ENCODE data around the gene KSR1.

DNA sequence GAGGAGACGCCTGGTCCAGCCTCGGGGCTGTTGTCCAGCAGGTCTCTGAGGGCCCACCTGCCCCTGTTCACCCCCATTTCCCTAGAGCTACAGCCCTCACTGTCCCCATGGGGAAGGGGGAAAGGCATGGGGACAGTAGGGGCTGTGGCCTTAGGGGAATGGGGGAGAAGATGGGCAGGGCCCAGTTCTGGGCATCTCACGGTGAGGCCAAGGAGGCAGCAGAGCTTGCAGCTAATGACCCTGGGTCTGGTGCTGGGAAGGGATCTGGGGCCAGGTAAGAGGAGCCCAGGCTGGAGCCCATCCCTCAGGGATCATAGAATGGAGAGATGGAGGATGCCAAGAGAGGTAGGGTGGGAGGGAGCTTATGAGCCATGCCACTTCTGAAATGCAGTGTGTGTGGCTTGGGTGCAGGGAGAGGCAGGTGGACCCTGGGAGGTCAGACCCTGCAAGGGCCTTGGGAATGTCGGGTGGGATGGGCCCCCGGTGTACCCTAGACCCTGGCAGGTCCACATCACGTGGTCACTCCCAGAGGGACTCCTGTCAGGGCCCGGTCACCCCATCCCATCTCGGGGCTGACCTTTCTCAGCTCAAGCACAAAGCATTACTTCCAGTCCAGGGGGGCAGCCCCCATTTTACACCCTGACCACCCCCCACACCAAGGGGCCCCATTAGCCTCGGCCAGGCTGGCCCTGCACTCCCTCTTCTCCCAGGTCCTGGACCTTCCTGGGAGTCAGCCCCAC lies 35.9 kb upstream of the KSR1 start:
- TF ChIP-seq, protein P1, sequence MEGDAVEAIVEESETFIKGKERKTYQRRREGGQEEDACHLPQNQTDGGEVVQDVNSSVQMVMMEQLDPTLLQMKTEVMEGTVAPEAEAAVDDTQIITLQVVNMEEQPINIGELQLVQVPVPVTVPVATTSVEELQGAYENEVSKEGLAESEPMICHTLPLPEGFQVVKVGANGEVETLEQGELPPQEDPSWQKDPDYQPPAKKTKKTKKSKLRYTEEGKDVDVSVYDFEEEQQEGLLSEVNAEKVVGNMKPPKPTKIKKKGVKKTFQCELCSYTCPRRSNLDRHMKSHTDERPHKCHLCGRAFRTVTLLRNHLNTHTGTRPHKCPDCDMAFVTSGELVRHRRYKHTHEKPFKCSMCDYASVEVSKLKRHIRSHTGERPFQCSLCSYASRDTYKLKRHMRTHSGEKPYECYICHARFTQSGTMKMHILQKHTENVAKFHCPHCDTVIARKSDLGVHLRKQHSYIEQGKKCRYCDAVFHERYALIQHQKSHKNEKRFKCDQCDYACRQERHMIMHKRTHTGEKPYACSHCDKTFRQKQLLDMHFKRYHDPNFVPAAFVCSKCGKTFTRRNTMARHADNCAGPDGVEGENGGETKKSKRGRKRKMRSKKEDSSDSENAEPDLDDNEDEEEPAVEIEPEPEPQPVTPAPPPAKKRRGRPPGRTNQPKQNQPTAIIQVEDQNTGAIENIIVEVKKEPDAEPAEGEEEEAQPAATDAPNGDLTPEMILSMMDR (IDR thresholded peaks at IDR 0.05): no peak
- no peak for TF ChIP-seq POLR2A (IDR thresholded peaks at IDR 0.05)
